Transverse colon (tissue), 3 donors: ENCODE measurements around the gene SIRT2.

Experiments
- CTCF ChIP-seq, 5 experiments: fragments of 200-600 bp in 3 of 5; fragments of 450-650 bp in 2 of 5; sonication (generic) in 3 of 5; IDR thresholded peaks; 1 replicate in 2 of 5; 2 replicates in 3 of 5; pipeline ENCODE4 v1.5.1; 2016 to 2017; ENCODE audit warnings: antibody characterized with exemption in 5 of 5, inconsistent platforms in 3 of 5, mild to moderate bottlenecking in 2 of 5, moderate library complexity in 1 of 5
- POLR2A ChIP-seq: fragments of 450-650 bp; IDR thresholded peaks from one replicate; pipeline ENCODE4 v1.6.1; 2016; ENCODE audit warnings: antibody characterized with exemption, mild to moderate bottlenecking, moderate library complexity

- no peak for TF ChIP-seq CTCF (IDR thresholded peaks at IDR 0.05)
- TF ChIP-seq POLR2A, result no peak
These were observed 23.6 kb downstream of the SIRT2 start for GRCh38 chr19:38875656-38876395.
